Measurements from ENCODE around the gene CTSZ. TPM values are rescaled to one million over a fixed set of nuclear protein-coding genes. Genes with fewer than 3 reads are reported as not detected.

Gene CTSZ
- total RNA-seq, 2 donors from 2014 or later: 242 to 436 TPM

DNA sequence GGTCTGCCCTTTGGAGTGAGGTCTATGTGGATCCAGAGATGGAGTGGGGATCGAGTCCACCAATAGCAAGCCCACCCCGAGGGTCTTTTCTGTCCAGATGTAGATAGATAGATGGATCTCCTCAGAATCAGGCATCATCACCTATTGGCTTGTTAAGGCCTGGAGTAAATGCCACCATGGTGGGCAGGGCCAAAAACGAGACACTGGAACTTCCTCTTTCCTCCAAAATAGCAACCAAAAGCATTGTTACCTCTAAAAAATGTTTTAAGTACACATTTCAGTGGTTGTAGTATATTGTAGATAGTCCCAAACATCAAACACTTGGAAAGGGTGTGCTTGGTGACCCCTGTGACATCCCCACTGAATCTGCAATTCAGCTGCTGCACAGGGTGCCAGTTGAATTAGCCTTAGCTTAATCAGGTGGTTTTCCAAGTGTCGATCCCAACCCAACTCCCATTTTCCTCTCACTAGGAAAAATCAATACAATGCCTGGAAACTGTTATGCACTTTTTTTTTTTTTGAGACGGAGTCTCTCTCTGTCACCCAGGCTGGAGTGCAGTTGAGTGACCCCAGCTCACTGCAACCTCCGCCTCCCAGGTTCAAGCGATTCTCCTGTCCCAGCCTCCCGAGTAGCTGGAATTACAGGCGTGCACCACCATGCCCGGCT is 61.0 kb downstream of the CTSZ start:
- ATAC-seq (ENCODE audit: insufficient number of reproducible peaks, low FRiP score, low read depth): no peak
- Histone ChIP-seq H3K9me3 (no peaks in the 10 kb centered on the region), H3K36me3 (no peaks in the 10 kb centered on the region), H3K4me1 (ENCODE audit: control insufficient read depth in 1 of 2, low read depth in 2 of 2) (no peaks in the 10 kb centered on the region), H3K27me3 (replicated peaks; ENCODE audit: insufficient read depth) (no peaks in the 10 kb centered on the region), H3K4me3 (no peak overlapping the region), H3K27ac (no peak overlapping the region)
- no peak for TF ChIP-seq CTCF (IDR thresholded peaks at IDR 0.05)
- DNase-seq (ENCODE audit: low spot score): no peak

Other genes starting within 250 kb of the CTSZ start
- under 1 TPM; 0.21 to 0.81 TPM for gene GNAS-AS1, start 156.4 kb downstream of the CTSZ start, total RNA-seq
- gene GNAS, start 154.5 kb downstream of the CTSZ start, total RNA-seq: 100 to 1,000 TPM; 742 to 943 TPM
- gene NELFCD, start 26.0 kb downstream of the CTSZ start, total RNA-seq: 10 to 100 TPM; 50.9 to 52.6 TPM
- under 1 TPM in 1 of 2 donors, not detected in 1; 0.54 TPM for gene TUBB1, start 12.2 kb upstream of the CTSZ start, total RNA-seq
- 10 to 100 TPM; 16.8 to 21.1 TPM for gene ATP5F1E, start 25.1 kb upstream of the CTSZ start, total RNA-seq
- 10 to 100 TPM; 25.5 to 30.5 TPM for gene PRELID3B, start 35.5 kb upstream of the CTSZ start, total RNA-seq
- gene ZNF831, start 156.6 kb upstream of the CTSZ start, total RNA-seq: 1 to 10 TPM; 1.1 to 1.3 TPM

Measured in thoracic aorta (tissue), 2 donors.